ENCODE data around the gene EYS. TPM values are rescaled to one million over a fixed set of nuclear protein-coding genes. Genes with fewer than 3 reads are reported as not detected.

The EYS gene
- not detected in 2 replicates for total RNA-seq (2014; rRNA removed; shearing (Covaris generic))

DNA sequence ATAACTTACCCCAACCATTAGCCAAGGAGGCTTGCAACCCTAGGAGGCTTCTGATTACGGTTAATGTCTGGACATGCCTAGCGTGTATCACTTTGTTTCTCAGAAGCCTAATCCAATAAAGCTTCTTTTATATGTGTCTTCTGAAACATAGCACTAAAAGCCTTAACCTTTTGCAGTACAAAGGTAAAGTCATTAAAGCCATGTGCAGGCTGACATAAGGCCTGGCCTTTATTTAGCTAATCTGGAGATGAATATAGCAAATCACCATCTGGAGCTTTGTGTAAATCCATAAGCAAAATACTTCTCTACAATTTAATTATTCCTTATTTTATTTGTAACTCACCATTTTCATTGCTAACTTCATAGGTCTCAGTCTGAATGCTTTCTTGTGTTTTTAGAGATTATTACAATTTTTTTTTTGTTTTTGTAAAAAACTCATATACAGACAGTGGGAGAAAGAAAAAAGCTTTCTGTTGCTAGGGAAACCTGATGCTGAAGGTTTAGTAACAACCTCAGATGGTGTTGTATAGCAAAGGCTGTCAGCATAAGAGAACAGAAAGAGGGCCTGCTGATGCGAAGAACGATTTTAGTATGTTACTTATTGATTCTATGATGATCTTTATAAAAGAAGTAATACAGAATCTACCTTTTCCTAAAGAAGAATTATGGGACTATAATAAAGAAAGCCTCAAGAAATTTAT lies at the start of gene EYS:
Gene EYS, minus strand, starts transcription at position 101 of the 701 bp plus-strand sequence. CDS start 211,816 bp downstream, outside the sequence.
- no peak for DNase-seq (ENCODE audit: low read depth)

DNA sequence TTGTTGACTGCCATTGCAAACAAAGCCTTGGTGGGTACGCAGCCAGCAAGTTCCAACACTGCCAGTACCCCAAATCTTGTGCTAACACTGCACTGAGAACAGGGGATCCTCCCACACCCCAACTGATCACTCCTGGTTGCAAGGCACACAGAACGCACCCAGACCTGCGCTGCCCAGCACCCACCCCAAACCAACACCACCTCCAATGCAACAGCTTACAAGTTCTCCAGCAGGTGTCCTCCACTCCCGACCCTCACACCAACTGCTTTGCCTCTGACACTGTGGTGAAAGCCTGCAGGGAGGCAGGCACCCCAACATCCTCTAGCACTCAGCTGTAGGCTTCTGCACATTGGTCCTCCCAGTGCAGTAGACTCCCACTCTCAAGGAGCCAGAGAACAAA lies 39.3 kb upstream of the EYS start:
- no peak for DNase-seq (ENCODE audit: low read depth)

DNA sequence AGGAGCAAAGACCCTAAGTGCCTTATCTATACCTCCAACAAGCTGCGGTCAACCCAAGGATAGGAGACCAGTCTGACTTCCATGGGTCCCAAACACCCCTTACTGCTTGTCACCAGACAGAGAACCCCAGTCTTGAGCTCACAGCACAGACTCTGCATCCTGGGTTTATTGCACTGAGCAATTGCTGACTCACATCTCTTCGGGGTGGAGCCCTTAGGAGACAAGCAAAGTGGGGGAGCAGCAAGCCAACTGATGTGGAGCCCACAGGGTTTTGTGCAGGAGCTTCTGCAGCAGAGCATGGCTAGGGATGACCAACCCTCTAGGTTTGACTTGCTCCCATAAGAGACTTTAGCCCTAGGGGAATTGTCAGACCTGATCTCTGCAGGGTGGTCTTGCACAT lies 38.6 kb upstream of the EYS start:
- no peak for DNase-seq (ENCODE audit: low read depth)

DNA sequence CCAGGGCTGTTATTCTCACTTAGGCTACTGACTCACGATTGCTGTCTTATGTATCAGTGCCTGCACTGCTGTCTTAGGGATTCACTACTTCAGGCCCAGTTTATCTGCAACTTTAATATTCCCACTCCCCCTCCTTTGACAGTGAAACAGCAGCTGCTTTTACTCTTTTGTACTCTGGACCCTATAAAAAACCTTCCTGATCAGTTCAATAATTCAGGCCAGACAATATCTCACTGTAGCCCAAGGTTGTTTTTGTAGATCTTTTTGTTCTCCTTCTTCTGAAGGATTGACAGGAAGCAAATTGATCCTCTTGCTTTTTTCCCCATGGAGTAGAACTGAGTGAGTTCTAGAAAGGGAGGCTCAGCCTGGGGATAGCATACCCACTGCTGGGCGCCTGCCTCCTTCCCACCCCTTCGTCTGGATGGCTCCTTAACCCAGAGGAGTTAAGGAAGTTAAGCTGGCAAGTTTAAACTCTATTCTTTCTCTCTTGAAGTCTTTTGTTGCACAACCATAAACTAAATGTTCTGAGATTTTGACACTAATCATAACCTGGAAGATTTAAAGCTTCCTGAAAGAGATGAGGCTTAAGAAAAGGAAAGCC lies 22.0 kb upstream of the EYS start:
- no peak for DNase-seq (ENCODE audit: low read depth)

DNA sequence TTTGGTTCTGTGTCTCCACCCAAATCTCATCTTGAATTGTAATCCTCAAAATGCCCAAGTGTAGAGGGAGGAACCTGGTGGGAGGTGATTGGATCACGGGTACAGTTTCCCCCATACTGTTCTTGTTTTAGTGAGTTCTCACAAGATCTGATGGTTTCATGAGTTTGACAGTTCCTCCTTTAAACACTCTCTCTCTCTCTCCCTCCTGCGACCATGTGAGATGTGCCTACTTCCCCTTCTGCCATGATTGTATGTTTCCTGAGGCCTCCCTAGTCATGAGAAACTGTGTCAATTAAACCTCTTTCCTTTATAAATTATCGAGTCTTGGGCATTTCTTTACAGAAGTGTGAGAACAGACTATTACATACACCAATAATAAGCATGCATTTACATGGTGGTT lies 12.1 kb upstream of the EYS start:
- DNase-seq (ENCODE audit: low read depth) = no peak

DNA sequence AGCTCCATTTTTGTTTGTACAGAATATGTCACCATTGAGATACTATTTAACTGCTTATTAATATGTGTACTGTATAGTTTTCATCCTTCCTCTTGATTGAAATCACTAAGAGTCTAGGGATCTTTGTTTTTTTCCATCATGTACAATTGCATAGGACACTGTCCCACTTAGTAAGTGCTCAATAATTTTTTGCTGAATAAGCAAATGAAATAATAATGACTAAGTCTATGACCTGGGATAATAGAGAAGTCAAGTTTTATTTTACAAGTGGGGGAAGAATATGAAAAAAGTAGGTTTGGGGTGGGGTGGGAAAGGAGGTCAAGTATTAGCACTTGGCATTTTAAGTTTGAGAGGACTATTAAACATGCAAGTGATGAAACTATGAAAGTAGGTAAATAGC lies 4.5 kb upstream of the EYS start:
- DNase-seq (ENCODE audit: low read depth) = no peak

DNA sequence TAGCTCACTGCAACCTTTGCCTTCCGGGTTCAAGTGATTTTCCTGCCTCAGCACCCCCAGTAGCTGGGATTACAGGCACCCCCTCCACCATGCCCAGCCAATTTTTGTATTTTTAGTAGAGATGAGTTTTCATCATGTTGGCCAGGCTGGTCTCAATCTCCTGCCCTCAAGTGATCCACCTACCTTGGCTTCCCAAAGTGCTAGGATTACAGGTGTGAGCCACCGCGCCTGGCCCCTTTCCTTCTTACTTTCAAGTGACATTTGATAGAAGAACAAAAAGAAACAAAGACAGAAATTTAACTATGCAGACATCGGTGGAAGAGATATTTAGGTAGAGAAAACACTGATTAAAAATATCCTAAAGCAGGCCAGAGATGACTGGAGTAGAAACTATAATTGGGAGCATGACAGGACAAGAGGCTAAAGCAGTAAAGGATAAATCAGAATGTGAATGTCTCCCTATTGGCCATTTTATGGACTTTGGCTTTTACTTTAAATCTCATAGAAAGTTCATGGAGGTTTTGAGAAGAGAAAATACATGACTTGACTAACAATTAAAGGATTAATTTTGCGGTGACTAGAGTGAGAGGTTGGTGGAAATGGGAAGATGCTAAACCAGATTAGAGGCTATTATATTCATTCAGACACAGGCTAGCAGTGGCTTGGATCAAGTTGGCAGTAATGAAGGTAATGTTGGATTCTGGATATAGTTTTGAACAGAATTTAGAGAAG lies 2.2 kb upstream of the EYS start:
- DNase-seq (ENCODE audit: low read depth) = no peak

DNA sequence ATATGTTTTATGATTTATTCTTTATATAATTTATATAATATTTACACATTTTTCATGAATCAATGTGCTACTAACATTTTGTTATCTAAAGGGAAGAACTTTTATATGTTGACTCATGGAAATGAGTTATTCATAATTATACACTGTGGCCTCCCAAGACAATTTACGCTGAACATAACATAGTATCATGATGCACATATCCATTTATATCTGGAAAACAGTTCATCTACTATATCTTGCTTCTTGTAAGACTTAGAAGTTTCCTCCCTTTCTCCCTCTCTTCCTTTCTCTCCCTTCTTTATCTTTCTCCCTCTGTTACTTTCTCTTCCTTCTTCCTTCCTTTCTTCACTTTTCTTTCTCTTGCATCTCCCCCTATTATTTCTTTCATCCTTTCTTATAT lies 1.1 kb upstream of the EYS start:
- DNase-seq (ENCODE audit: low read depth) = no peak

DNA sequence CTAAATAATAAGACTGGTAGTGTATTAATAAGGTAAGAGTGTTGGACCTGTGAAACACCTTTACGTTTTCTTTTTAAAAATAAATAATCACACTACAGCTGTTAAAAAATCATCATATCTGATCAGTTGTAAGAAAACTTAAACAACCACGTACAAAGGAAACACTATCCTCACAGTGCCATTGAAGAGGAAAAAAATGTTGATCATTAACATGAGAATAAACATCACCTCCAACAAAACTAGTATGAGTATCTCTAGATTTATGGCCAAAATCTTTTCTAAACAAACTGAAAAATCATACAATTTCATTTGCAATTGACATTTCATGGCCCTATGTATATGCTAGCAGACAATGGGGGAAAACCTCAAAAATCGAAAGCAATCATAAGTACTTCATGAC lies 590 bp downstream of the EYS start:
- no peak for DNase-seq (ENCODE audit: low read depth)

DNA sequence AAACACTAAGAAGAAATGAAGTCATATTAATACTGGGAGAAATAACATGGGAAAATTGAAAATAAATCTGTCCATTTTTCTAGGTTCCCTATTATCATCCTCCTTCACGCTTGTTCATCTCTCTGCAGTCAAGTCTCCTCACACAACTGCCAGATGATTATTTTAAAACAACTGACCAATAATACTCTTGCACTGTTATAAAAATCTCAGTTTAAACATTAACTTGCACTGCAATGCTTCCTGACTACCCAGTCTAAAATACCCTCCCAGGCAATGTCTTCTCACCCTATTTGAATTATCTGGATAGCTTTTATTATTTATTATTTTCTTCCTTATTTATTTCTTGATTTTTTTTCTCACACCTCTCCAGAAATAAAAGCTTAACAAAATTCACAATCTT lies 5.7 kb downstream of the EYS start:
- no peak for DNase-seq (ENCODE audit: low read depth)

DNA sequence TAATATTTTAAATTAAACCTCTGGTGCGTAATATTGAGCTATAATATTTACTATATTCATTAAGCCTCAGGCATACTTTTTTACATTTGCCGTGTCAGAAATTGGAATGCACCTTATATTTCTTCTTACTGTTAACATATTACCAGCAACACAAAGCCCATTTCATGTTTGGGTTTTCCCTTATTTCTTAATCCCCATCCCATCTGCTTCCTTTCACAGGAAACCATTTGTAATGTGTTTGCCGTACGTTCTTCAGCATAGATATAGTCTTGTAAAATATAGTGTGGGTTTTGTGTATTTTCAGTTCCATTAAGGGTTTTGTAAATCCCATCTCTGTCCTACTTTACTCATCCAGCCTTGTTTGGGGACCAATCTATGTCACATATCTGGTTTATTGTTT lies 6.5 kb downstream of the EYS start:
- no peak for DNase-seq (ENCODE audit: low read depth)

DNA sequence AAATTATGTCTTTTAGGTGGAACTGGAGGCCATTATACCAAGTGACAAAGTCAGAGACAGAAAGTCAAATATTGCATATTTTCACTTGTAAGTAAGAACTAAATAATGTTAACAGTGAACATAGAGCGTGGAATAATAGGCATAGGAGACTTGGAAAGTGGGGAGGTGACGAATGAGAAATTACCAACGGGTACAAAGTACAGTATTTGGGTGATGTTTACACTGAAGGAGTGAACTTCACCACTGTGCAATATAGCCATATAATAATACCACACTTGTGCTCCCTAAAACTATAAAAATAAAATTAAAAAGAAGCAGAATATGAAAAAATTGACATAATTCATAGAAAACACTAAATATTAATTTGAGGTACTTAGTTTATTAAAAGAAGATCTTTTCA lies 14.9 kb downstream of the EYS start:
- no peak for DNase-seq (ENCODE audit: low read depth)

DNA sequence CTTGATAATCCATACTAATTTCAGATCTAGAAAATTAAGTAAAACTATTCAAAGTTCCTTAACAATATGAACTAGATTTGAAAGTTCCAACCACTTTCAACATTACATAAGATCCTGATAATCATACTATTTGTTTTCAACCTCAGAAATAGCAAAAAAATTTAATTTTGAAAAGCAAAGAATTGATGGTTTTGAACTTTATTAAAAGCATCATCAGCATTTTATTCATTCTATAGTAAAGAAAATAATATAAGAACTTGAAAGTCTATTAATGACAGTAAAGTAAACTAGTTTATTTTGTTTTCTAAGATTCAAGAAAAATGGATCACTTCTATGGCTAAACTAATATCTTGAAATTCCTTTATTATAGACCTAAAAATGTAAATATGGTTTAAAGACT lies 26.8 kb downstream of the EYS start:
- no peak for DNase-seq (ENCODE audit: low read depth)

DNA sequence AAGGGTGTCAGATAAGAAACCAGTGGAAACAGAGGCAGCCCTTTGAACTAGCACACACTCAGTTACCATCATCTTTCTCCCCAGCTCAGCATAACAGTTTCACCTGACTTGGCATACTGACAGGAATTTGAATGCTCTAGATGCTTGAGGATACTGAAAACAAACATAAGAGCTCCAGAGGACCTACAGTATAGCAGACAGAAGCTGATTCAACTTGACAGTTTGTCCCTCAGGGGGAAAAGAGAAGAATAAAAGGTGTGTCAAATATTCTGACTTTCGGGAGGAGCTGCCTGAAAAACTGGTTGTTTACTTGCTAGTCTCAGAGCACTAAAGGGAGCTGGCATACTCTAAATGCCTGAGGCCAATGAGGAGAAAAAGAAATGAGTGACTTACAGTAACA lies 35.1 kb downstream of the EYS start:
- no peak for DNase-seq (ENCODE audit: low read depth)

DNA sequence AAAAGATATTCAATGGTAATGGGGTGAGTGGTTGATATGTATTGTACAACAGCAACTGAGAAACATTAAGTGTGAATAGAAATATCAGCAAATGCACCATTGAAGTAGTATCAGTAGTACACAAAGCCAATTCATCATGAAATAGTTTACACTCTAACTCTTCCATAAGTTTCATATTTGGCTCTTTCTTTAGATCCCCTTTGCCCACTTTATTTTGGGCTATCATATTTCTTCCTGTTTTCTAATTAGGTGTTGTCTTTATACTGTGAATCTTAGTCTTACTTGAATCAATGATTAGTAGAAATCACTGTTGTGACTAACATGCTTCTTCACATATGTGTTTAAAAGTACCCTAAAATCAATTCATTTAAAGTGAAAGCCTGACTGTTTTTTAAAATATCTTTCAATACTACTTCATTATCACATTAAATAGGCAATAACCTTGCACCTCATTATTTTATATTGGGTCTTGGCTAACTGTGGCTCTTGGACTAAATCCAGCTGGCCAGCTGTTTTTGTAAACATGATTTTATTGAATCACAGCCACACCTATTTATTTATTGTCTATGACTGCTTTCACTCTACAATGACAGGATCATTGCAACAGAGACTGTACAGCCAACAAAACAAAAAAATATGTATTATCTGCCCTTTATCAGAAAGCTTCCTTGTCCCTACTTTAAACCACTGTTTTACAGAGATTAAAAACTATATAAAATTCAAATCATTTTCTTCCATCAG lies 38.9 kb downstream of the EYS start:
- DNase-seq (ENCODE audit: low read depth) = no peak

DNA sequence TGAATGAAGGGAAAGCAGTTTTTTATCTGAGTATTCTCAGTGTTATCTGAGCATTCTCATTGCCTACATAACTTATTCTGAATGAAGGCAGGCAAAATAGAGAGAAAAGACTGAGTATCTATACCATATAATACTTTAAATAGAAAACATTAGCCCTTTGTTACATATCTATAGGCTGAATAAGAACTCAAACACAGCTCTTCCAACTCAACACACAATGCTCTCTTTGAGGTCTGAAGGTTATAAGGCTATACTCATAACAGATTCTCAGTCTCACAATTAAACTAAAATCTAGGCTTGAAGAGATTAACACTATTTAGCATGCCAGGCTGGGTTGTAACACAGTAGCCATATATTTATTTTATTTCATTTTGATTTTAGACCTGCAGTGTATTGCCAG lies 56.9 kb downstream of the EYS start:
- no peak for DNase-seq (ENCODE audit: low read depth)

DNA sequence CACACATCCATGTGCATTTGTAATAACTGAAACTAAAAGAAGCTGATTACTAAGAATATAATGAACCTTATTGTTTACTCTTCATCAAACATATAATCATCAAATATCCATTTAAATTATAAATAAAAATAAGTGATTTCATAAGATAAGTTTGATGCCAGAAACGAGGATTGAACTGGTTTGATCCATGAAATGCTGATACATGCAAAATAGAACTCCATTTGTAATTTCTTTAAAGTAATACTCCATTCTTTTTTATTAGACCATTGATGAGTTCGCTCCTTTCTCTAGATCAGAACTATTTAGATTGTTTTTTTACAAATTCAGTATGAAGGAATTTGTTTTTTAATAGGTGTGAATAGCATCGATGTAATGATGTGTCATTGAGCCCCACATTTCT lies 57.6 kb downstream of the EYS start:
- DNase-seq (ENCODE audit: low read depth) = no peak

DNA sequence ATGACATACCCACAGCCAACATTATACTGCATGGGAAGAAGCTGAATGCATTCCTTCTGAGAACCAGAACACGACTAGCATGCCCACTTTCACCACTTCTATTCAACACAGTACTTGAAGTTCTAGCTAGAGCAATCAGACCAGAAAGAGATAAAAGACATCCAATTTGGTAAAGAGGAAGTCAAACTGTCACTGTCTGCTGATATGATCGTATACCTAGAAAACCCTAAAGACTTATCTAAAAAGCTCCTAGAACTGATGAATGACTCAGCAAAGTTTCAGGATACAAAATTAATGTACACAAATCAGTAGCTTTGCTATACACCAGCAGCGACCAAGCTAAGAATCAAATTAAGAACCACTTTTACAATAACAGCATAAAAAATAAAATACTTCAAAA lies 60.5 kb downstream of the EYS start:
- no peak for DNase-seq (ENCODE audit: low read depth)

DNA sequence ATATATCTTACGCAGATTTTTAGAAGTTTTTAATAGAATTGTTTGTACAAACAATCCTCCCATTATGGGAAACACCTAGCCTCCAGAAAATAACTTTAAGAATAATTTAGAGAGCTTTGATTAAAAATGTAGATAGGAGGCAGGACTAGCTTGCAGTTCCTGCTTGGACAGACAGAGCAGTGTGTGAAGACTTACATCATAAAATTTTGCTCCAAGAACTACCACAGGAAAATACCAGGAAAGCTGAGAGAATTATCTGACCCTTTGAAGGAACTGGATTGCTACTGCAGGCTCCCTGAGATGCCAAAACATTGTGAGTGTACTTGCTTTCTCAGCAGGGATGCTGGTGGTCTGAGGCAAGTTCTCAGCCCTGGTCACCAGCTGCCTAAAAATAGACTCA lies 64.2 kb downstream of the EYS start:
- no peak for DNase-seq (ENCODE audit: low read depth)

DNA sequence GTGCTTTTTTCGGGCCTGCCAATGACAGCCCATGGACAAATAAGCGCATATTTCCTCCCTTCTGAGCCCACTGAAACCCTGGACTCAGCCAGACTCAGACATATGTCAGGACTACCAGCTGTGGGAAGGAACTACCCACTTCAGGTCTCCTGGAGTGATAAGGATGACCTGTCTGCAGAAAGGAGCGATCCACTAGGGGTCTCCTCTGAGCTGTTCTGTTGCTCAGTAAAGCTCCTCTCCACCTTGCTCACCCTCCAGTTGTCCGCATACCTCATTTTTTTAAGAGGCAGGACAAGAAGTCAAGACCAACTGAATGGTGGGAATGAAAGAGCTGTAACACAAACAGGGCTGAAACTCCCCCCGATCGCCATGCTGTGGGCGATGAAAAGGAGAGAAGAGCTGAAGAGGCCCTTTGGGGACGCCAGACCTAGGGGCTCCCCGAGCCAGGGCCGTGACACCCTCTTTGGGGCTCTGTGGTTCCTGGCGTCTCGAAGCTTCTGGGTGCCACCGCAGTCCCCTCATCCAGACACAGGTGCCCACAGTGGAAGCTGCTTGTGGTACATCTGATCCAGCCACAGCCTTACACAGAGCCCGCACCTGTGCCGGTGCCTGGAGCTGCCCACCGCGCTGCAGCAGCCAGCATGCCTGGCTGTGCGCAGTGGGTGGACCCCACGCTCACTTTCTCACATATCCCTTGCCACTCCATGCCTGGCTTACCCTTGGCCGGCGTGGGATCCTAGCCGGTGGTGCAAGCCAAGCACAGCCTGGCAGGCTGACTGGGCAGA lies 68.8 kb downstream of the EYS start:
- DNase-seq (ENCODE audit: low read depth) = no peak

DNA sequence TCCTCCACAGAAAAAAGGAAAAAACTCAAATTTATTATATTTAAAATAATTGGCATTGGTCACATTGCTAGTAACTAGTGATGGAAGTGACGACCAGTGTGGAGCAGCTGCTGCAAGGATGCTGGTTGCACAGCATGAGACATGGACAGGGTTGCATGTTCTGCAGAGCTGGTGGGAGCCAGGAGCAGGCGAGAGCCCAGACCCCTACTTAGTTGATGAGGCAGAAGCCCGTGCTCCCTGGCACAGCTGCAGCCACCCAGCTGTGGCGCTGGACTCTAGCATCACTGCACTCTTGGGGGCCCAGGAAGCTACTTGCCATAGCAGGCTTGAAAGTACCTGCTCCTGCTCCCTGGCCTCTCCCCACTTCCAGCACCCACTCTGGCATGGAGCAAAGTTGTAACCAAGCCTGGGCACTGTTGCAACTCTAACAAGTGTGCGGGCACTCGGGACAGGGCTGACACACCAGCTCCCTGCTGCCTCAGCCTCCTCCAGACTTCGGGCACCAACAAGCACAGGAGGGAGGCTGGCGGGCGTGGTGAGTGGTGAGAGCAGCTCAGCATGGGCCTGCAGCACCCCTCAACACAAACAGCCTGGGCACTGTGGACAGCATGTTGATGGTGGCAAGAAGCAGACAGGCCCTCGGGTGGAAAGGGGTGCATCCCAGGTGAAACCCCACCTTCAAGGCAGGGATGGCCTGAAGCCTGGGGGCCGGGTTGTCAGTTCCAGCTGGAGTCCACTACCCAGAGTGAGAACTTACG lies 69.6 kb downstream of the EYS start:
- no peak for DNase-seq (ENCODE audit: low read depth)

All from Daoy (cell line).